Thyroid gland (tissue), 4 donors: ENCODE results near the gene PREX1.

ENCODE experiments used
- POLR2A ChIP-seq, 2 donors: fragments of 450-650 bp; IDR thresholded peaks; one replicate each; pipeline ENCODE4 v1.6.1; 2017; ENCODE audit warnings: antibody characterized with exemption in 2 of 2, mild to moderate bottlenecking in 2 of 2, moderate library complexity in 1 of 2
- TF ChIP-seq, protein P1 (sequence below), 6 experiments: fragments of 200-600 bp in 3 of 6; fragments of 450-650 bp in 3 of 6; sonication (generic) in 3 of 6; IDR thresholded peaks; one replicate each; pipeline ENCODE4 v1.5.1; 2016 to 2019; ENCODE audit warnings: antibody characterized with exemption in 6 of 6, mild to moderate bottlenecking in 2 of 6, inconsistent platforms in 1 of 6, moderate library complexity in 1 of 6

- TF ChIP-seq, protein P1, sequence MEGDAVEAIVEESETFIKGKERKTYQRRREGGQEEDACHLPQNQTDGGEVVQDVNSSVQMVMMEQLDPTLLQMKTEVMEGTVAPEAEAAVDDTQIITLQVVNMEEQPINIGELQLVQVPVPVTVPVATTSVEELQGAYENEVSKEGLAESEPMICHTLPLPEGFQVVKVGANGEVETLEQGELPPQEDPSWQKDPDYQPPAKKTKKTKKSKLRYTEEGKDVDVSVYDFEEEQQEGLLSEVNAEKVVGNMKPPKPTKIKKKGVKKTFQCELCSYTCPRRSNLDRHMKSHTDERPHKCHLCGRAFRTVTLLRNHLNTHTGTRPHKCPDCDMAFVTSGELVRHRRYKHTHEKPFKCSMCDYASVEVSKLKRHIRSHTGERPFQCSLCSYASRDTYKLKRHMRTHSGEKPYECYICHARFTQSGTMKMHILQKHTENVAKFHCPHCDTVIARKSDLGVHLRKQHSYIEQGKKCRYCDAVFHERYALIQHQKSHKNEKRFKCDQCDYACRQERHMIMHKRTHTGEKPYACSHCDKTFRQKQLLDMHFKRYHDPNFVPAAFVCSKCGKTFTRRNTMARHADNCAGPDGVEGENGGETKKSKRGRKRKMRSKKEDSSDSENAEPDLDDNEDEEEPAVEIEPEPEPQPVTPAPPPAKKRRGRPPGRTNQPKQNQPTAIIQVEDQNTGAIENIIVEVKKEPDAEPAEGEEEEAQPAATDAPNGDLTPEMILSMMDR (IDR thresholded peaks at IDR 0.05), result no peak
- TF ChIP-seq POLR2A (IDR thresholded peaks at IDR 0.05), result no peak
Observed at GRCh38 chr20:48627737-48628128, 200.1 kb downstream of the PREX1 start.
